ENCODE data around the gene MFSD2A.
A peak's percentile ranks its signal among the peaks of the same experiment; 100 is the strongest.
"Not testable (repeated sequence)": the region's sequence is repeated elsewhere in the genome, so short reads cannot be mapped to it uniquely, and the experiment has no call there.

Gene MFSD2A

DNA sequence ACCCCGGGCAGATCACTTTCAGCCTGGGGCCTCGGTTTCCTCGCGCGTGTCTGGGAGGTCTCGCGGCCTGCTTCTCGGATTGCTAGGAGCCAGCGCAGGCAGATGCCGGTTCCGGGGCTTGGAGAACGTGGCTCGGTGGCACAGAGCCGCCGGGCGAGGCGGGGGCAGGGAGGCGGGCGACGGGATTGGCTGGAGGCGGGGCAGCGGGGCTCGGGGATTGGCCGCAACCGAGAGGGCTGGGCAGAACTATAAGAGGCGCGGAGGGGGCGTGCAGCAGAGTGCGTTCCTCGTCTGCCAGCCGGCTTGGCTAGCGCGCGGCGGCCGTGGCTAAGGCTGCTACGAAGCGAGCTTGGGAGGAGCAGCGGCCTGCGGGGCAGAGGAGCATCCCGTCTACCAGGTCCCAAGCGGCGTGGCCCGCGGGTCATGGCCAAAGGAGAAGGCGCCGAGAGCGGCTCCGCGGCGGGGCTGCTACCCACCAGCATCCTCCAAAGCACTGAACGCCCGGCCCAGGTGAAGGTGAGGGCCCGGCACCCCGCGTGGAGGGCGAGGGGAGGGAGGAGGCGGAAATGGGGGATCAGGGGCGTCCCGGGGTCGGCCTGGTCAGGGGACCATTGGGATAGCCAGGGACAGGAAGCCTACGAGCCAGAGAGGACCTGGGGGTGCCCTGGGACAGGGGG is at the start of gene MFSD2A:
MFSD2A (plus strand) TSS at position 276 of the 677 bp plus-strand sequence; CDS start at position 424, 148 bp downstream.
- DNase-seq: peak; percentile 70

DNA sequence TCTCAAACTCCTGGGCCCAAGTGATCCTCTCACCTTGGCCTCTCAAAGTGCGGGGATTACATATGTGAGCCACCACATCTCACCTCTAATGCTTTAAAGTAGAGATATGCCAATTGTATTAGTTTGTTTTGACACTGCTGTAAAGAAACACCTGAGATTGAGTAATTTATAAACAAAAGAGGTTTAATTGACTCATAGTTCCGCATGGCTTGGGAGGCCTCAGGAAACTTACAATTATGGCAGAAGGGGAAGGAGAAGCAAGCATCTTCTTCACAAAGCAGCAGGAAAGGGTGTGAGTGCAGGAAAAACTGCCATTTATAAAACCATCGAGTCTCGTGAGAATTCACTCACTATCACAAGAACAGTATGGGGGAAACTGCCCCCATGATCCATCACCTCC is 49.8 kb upstream of the MFSD2A start:
- DNase-seq: no peak

DNA sequence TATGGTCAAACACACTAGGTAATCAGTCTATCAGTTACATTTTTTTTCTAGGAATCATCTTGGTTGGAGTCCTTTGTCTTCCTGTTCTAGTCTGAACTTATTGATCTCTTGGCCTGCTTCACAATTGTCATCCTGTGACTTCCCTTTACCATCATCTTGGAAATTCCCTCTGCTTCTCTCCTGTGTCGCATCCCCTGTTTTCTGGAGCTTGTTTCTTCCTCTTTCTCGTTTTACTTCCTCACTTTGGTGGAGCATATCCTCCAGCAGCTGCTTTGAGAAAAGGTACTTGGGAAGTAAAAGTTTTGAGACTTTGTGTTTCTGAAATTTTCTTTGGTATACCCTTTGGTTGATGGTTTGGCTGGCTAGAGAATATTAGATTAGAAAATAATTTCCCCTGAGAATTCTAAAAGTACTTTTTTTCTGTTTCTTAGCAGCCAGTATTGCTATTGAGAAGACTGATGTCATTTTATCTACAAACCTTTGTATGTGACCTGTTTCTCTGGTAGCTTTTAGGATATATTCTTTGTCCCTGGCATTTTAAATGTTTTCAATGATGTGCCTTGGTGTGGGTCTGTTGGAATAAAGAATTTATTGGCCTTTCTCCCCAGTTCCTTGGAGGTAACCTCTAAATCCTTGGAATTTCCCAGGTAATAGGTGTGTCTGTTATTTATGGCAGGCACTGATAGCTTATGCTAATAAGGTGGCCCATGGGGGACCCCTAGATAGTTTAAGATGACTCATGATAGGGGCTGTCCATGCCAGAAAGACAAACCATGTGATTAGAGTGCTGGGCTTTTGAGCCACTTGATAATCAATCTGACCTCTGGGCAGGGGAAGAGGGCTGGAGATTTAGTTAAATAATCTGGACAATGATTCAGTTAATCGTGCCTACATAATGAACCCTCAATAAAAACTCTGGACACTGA is 47.2 kb upstream of the MFSD2A start:
- DNase-seq: no peak

DNA sequence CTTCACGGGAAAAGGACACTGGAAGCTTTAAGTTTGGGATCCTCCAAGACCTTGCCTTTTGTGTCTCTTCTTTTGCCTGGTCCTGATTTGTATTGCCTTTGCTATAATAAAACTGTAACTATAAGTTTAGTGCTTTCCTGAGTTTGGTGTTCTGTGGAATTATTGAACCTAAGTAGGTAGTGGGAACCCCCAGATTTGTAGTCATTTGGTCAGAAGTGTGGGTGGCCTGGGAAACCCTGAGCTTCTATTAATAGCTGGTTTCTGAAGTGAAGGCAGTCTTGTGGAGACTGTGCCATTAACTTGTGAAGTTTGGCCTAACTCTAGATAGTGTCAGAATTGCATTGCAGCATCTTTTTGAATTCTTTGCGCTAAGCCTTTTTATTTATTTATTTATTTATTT is 46.4 kb upstream of the MFSD2A start:
- no peak for DNase-seq

DNA sequence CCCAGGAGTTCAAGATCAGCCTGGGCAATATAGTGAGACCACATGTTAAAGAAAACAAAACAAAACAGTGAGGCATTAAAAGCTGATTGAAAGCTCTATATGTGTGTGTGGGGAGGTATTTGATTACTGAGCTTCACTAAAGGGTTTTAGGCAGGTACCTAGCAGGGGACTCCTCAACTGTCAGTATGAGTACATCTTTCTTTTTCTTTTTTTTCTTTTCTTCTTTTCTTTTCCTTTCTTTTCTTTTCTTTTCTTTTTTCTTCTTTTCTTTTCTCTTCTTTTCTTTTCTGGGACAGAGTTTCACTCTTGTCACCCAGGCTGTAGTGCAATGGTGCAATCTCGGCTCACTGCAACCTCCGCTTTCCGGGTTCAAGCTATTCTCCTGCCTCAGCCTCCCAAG is 44.7 kb upstream of the MFSD2A start:
- DNase-seq: no peak

DNA sequence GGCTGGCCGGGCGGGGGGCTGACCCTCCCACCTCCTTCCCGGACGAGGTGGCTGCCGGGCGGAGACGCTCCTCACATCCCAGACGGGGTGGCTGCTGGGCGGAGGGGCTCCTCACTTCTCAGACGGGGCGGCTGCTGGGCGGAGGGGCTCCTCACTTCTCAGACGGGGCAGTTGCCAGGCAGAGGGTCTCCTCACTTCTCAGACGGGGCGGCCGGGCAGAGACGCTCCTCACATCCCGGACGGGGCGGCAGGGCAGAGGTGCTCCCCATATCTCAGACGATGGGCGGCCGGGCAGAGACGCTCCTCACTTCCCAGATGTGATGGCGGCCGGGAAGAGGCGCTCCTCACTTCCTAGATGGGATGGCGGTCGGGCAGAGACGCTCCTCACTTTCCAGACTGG is 41.8 kb upstream of the MFSD2A start:
- not testable (repeated sequence) for DNase-seq

DNA sequence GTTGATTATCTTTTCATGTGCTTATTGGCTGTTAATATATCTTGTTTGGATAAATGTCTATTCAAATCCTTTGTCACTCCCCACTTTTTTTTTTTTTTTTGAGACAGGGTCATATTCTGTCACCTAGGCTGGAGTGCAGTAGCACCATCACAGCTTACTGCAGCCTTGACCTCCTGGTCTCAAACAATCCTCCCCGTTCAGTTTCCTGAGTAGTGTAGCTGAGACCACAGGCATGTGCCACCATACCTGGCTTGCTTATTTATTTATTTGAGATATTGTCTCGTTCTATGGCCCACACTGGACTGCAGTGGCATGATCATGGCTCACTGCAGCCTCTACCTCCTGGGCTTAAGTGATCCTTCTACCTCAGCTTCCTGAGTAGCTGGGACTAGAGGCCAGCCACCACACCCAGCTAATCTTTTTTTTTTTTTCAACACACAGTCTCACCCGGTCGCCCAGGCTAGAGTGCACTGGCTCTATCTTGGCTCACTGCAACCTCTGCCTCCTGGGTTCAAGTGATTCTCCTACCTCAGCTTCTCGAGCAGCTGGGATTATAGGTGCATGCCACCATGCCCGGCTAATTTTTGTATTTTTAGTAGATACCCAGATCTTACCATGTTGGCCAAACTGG is 39.3 kb upstream of the MFSD2A start:
- DNase-seq: no peak

DNA sequence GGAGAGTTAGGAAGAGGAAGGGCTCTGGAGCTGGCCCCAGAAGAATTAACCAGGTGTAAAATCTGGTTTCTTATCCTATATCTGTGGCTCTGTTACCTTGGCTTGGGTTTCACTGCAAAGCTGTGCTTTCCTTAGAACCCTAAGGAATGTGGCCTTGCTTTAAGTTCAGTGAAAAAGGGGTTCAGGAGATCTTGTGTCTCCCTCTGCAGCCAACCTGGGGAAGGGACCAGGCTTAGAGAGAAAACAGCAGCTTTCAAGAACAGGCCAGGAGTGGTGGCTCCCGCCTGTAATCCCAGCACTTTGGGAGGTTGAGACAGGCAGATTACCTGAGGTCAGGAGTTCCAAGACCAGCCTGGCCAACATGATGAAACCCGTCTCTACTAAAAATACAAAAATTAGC is 37.1 kb upstream of the MFSD2A start:
- DNase-seq: no peak

DNA sequence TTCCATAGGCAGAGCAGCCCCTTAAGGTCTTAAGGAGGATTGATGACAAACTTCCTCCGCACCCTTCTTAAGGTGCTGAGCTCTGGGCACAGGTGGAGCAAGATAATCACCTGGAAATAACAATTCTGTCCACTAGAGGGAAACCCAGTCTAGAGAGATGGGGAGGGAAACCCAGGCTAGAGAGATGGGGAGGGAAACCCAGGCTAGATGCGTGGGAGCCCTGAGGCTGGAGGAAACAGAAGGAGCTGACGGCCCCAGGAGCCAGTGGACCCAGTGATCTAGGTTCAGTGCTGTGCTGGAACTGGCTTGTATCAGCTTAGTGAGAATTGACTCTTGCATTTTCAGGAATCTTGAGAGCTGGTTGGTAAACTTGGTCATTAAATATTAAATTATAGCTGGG is 35.4 kb upstream of the MFSD2A start:
- DNase-seq: no peak

DNA sequence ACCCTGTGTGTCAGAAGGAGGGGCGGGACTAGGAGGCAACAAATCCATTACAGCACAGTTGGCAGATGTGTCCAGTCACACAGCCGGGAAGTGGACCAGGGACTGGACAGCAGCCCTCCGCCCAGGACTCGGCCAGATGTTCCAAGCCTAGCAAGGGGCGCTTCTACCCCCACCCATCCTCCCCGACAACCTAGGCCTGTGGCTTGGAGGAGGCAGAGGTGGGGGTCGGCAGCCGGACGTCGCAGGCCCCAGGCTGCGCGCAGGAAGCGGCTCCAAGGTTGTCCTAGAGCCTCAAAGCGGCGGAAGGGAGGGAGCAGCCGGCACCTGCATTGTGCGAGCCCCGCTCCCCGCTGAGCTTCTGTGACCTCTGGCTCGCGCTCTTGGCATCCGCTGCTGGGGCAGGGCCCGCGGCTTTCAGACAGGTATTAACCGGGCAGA is 32.7 kb upstream of the MFSD2A start:
- DNase-seq: no peak

DNA sequence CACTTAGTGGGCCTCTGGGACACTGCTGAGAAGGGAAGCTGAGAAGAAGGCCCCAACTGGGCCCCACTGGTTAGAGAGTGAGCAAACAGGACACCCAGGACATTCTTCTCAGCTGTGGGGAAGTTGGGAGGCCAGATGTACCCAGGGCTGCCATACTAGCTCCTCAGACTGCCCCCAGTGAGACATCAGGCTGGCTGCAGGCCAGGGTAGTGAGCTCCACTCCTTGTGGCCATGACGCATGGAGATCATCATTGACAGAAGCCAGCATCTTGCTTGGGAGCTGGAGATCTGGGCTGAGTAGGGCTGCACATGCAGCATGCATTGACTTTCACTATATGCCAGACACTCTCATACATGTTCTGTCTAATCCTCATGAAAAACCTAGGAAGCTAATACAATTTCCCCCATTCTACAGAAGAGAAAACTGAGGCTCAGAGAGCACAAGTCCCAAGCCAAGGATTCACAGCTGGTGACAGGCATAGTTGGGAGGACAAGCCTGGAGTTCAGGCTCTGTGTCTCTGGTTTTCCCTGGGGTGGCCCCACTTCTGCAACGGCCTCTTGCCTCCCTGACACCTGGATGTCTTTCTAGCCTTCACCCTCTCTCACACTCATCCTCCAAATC is 29.1 kb upstream of the MFSD2A start:
- peak; percentile 23 for DNase-seq

DNA sequence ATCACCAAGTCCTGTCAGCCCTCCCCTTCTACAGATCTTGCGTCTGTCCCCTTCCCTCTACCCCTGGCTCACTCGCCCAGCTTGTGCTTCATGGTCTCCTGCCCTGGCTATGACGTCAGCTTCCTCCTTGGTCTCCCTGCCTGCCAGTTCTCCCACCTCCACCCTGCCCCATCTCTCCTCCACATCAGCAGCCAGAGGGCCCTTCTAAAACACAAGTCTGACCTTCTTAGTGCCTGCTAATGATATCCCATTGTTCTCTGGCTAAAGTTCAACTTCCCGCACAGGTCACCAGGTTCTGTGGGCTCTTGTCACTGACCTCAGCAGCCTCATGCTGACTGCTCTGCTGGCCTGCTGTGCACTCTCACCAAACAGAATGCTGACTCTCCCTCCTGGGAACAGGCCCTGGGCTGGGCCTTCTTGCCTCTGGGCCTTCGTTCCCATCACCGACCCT is 28.6 kb upstream of the MFSD2A start:
- DNase-seq: no peak

DNA sequence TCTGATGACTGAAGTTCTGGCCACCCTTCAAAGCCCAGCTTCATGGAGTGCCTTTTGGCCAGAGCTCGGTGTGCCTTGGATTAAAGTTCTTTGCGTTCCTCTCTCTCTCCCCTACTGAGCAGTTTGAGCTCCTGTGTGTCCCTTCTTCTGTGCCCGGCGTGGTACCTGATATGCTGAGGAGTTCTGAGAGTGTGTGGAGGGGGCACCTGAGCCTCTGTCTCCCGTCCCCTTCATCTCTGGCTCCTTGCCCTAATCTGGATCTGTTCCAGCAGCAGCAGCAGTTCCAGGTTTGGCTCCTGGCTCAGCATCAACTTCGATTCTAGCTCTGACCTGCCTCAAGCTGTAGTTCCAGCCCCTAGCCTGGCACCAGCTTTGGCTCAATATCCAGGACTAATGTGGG is 28.1 kb upstream of the MFSD2A start:
- no peak for DNase-seq

DNA sequence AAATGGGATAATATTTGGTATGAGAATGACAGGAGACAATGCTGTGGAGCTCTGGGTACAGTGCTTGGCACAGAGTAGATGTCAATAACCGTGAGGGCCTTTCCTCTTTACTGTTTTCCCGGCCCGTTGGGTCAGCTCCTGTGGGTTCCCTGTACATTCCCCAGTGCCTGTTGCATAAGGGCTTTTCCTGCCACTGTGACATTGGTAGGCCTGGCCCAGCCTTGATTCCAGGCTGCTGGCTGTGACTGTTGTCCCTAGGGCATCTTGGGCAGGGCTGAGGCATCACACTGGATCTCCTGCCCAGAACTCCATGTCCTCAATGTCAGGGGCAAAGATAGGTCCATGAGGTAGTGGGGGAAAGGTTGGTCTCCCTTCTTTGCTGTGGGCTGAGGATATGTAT is 27.4 kb upstream of the MFSD2A start:
- DNase-seq: no peak

DNA sequence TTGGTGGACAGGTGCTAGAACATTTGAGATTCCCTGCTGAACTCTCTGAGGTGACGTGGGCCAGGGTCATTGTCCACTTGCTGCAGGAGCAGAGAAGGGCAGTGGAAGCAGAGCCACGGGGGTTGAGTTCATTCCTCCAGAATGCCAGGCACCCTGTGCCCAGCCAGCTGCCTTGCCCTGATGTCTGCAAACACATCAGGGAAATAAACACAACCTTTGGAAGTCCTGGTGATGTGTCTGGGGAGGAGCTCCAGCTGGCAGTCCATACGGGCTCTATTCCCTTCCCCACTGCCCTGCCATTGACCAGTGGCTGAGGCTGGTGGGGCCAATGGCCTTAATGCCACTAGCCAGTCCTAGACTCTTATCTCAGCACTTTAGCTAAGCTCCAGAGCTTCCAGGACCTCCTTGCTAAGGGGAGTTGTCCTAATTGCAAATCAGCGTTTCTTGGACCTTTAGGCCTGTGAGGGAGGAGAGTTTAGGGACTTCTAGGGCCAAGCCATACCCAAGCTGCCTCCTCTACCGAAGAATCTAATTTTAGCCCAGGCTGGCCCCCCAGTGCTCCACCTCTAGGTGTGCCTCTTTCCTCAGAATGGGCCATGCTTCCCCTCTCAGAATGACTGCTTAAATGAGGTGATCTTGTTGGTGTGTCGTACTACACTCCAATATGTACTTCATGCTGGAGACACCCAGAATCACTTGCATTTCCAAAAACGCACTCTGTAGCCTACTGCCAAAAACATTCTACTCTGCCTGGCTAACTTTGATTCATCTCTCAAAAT is 25.9 kb upstream of the MFSD2A start:
- DNase-seq: no peak

DNA sequence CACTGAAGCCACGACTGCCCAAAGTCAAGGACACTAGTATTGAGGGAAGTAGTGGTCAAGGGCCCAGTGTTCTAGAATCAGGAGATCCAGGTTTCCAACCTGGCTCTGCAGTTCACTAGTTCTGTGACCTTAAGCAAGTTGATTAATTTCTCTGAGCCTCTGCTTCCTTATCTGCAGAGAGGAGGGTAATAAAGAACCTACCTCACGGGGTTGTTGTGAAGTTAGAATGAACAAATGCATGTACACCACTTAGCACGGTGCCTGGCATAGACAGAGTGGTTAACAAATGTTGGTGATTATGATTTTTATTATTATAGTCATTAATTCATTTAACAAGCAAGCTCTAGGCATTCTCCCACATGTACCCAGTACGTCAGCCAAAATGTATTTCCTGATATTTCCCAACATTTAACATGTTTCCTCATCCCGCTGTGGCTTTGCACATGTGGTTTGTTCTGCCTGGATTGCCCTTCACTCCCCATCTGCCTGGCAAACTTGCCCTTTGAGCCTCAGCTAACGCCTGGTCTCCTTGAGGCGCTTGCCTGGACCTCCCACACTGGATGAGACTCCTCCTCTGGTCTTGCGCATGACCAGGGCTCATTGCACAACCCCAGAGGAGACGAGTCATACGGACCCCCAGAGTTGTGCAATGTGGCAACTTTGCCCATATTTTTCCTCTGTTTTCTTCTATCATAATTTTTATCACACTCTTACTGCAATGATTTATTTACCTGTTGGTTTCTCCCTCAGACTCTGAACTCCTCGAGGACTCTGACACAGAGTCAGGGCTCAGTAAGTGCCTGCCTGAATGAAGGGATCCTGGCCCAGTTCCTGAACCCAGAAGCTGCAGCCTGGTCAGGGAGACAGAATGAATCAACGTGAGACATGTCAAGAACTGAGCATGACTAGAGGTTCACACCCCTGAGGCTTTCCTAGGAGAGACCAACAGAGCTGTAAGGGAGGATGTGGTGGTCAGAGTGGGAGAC is 20.7 kb upstream of the MFSD2A start:
- DNase-seq: peak; percentile 81

DNA sequence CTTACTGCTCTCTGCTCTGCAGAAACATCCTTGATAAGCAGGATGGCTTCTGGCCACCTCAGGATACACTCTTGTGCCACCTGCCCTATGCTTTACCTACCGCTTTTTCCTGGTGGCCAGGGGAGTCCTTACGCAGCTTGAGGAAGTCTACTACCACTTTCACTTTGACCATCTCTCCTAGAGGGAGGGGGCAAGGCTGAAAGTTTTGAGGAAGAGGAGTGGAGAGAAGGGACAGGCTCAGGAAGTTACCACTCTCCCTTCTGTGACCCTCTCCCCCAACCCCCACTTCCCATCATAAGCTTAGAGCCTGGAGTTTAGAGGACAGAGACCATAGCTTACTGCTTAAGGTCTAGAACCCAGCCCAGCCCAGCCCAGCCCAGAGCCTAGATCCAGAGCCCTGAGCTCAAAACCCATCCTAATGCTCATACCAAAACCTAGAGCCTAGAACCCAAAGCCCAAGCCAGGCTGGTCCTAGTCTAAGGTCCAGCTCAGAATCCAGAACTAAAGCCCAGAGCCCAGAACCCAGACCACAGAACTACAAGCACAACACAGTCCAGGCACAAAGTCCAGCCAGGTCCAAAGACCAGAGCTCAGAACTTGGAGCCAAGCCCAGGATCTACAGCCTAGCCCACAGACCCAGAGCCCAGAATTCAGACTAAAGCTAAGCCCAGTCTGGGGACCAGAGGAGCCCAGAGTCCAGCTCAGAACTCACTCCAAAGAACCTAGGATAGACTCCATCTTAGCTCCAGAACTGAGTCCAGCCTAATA is 18.0 kb upstream of the MFSD2A start:
- DNase-seq: no peak

DNA sequence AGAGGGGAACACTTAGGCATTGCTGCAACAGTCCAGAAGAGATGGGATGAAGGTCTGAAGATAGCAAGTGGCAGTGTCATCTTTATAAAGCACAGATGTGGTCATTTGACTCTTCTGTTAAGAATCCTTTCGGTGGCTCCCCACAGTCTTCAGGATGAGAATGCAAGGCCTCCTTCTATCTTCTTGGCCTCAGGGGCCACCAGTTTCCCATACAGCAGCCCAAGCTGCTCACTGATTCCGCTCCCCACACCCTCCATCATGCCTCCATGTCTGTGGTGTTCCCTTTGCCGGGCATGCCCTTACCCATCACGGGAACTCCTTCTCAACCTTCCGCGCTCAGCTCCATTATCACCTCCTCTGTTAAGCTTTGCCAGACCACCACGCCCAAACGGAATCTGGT is 16.1 kb upstream of the MFSD2A start:
- DNase-seq: no peak

DNA sequence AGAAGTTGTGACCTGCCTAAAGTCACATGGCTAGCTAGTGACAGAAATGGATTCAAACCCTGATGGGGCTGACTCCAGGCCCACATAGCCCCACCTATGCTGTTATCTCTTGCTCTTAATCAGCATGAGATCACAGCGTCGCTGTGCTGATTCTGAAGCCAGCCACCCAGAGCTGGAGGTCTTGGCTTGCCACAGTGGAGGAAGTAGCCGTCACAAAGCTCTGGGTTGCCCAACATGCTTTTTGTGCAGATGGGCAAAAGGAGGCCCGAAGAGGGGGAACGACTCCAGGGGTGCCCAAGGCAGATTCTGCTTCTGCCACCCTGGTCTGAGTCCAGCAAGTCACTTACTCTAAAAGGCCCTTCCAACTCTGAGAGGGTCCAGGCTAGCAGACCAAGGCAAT is 14.7 kb upstream of the MFSD2A start:
- DNase-seq: no peak

All from GOT3 (cell line).